BLaER1 treated with 17β-estradiol and CSF1 and Interleukin-3, amounts not matched to agents 10 nM and 100 nM (cell line): ENCODE measurements around the gene FLG2.

Experiments
- H3K27ac ChIP-seq, 11 experiments: shearing (Covaris generic); formaldehyde crosslinking; 2 replicates each; pipeline ENCODE4 v1.8.1; 2022
- H3K27me3 ChIP-seq, 11 experiments: shearing (Covaris generic); formaldehyde crosslinking; 2 replicates each; pipeline ENCODE4 v1.8.1; 2022
- H3K36me3 ChIP-seq, 11 experiments: shearing (Covaris generic); formaldehyde crosslinking; 2 replicates each; pipeline ENCODE4 v1.8.1; 2022
- H3K4me1 ChIP-seq, 10 experiments: shearing (Covaris generic); formaldehyde crosslinking; 2 replicates each; pipeline ENCODE4 v1.8.1; 2022
- H3K4me2 ChIP-seq, 11 experiments: shearing (Covaris generic); formaldehyde crosslinking; 2 replicates each; pipeline ENCODE4 v1.8.1; 2022
- H3K4me3 ChIP-seq, 10 experiments: shearing (Covaris generic); formaldehyde crosslinking; 2 replicates each; pipeline ENCODE4 v1.8.1; 2022
- H3K9ac ChIP-seq, 11 experiments: shearing (Covaris generic); formaldehyde crosslinking; 2 replicates each; pipeline ENCODE4 v1.8.1; 2022
- H3K9me3 ChIP-seq, 11 experiments: shearing (Covaris generic); formaldehyde crosslinking; replicated peaks in 1 of 11; 2 replicates each; pipeline ENCODE4 v1.8.1; 2022
- H4K20me1 ChIP-seq, 11 experiments: shearing (Covaris generic); formaldehyde crosslinking; 2 replicates each; pipeline ENCODE4 v1.8.1; 2022
- Cebpa-rat ChIP-seq, 11 experiments: shearing (Covaris generic); IDR thresholded peaks; 2 replicates each; pipeline ENCODE4 v1.8.1; 2022

FLG2 gene

GRCh38 chr1:152359906-152360305 lies at the start of gene FLG2:
Gene FLG2 (minus strand): TSS chr1:152360006. CDS start chr1:152358884, 1,122 bp downstream.
- Histone ChIP-seq H4K20me1 (no peaks in the 10 kb centered on the region), H3K27me3 (no peaks in the 10 kb centered on the region), H3K36me3 (no peaks in the 10 kb centered on the region), H3K27ac (no peak within 1 kb of the TSS), H3K4me2 (no peak within 1 kb of the TSS), H3K9me3 (peaks cover 5 to 21% (median 10%) of the 10 kb centered on the region in 11 experiments; a peak in 15 of 22 replicates), H3K4me1 (no peaks in the 10 kb centered on the region), H3K9ac (no peak within 1 kb of the TSS), H3K4me3 (no peak within 1 kb of the TSS)
- TF ChIP-seq Cebpa-rat (IDR thresholded peaks at IDR 0.05), result no peak

GRCh38 chr1:152408664-152409063 lies 48.9 kb upstream of the FLG2 start:
- Histone ChIP-seq H3K4me2 (no peak overlapping the region), H3K9ac (no peak overlapping the region), H4K20me1 (no peaks in the 10 kb centered on the region), H3K9me3 (no peaks in the 10 kb centered on the region), H3K27me3 (no peaks in the 10 kb centered on the region), H3K4me1 (peaks cover 0 to 16% (median 10%) of the 10 kb centered on the region in 10 experiments; a peak in 12 of 20 replicates), H3K36me3 (no peaks in the 10 kb centered on the region), H3K4me3 (no peak overlapping the region), H3K27ac (no peak overlapping the region)
- no peak for TF ChIP-seq Cebpa-rat (IDR thresholded peaks at IDR 0.05)

GRCh38 chr1:152398812-152399698 lies 39.2 kb upstream of the FLG2 start:
- H3K9me3 ChIP-seq, result peaks cover 0 to 17% (median 6%) of the 10 kb centered on the region in 11 experiments; a peak in 8 of 22 replicates
- H3K4me3 ChIP-seq, result no peak overlapping the region
- no peaks in the 10 kb centered on the region for H3K4me1 ChIP-seq
- no peaks in the 10 kb centered on the region for H3K36me3 ChIP-seq
- H3K4me2 ChIP-seq, result no peak overlapping the region
- no peak overlapping the region for H3K9ac ChIP-seq
- no peak for TF ChIP-seq Cebpa-rat (IDR thresholded peaks at IDR 0.05)
- no peaks in the 10 kb centered on the region for H4K20me1 ChIP-seq
- no peaks in the 10 kb centered on the region for H3K27me3 ChIP-seq
- no peak overlapping the region for H3K27ac ChIP-seq

- Histone ChIP-seq H3K36me3 (no peaks in the 10 kb centered on the region), H3K9me3 (peaks cover 0 to 17% (median 6%) of the 10 kb centered on the region in 11 experiments; a peak in 8 of 22 replicates), H3K4me1 (no peaks in the 10 kb centered on the region), H3K9ac (no peak overlapping the region), H3K4me2 (no peak overlapping the region), H3K4me3 (no peak overlapping the region), H3K27me3 (no peaks in the 10 kb centered on the region), H4K20me1 (no peaks in the 10 kb centered on the region), H3K27ac (no peak overlapping the region)
- no peak for TF ChIP-seq Cebpa-rat (IDR thresholded peaks at IDR 0.05)
These were observed 37.7 kb upstream of the FLG2 start for GRCh38 chr1:152397474-152397873.

- Histone ChIP-seq H3K4me3 (no peak overlapping the region), H3K27ac (no peak overlapping the region), H3K9me3 (peaks cover 0 to 17% (median 6%) of the 10 kb centered on the region in 11 experiments; a peak in 8 of 22 replicates), H3K27me3 (no peaks in the 10 kb centered on the region), H3K36me3 (no peaks in the 10 kb centered on the region), H4K20me1 (no peaks in the 10 kb centered on the region), H3K4me1 (no peaks in the 10 kb centered on the region), H3K9ac (no peak overlapping the region), H3K4me2 (no peak overlapping the region)
- no peak for TF ChIP-seq Cebpa-rat (IDR thresholded peaks at IDR 0.05)
These were observed 34.3 kb upstream of the FLG2 start for GRCh38 chr1:152394151-152394550.

- H3K4me2 ChIP-seq, result no peak overlapping the region
- H3K27me3 ChIP-seq, result no peaks in the 10 kb centered on the region
- no peak for TF ChIP-seq Cebpa-rat (IDR thresholded peaks at IDR 0.05)
- H3K36me3 ChIP-seq, result no peaks in the 10 kb centered on the region
- H3K4me1 ChIP-seq, result no peaks in the 10 kb centered on the region
- H3K9ac ChIP-seq, result no peak overlapping the region
- H3K9me3 ChIP-seq, result peaks cover 0 to 17% (median 6%) of the 10 kb centered on the region in 11 experiments; a peak in 8 of 22 replicates
- no peak overlapping the region for H3K27ac ChIP-seq
- H4K20me1 ChIP-seq, result no peaks in the 10 kb centered on the region
- no peak overlapping the region for H3K4me3 ChIP-seq
These were observed 33.1 kb upstream of the FLG2 start for GRCh38 chr1:152392909-152393308.

GRCh38 chr1:152388889-152389288 lies 29.1 kb upstream of the FLG2 start:
- H3K36me3 ChIP-seq, result no peaks in the 10 kb centered on the region
- no peak overlapping the region for H3K4me3 ChIP-seq
- no peak overlapping the region for H3K27ac ChIP-seq
- TF ChIP-seq Cebpa-rat (IDR thresholded peaks at IDR 0.05), result peak; percentile 54 to 94 (median 77); a peak in 20 of 22 replicates
- no peaks in the 10 kb centered on the region for H4K20me1 ChIP-seq
- no peaks in the 10 kb centered on the region for H3K27me3 ChIP-seq
- H3K4me2 ChIP-seq, result no peak overlapping the region
- no peaks in the 10 kb centered on the region for H3K4me1 ChIP-seq
- no peaks in the 10 kb centered on the region for H3K9me3 ChIP-seq
- H3K9ac ChIP-seq, result no peak overlapping the region

- Histone ChIP-seq H3K4me1 (no peaks in the 10 kb centered on the region), H3K4me2 (no peak overlapping the region), H3K9ac (no peak overlapping the region), H3K27ac (no peak overlapping the region), H3K4me3 (no peak overlapping the region), H3K36me3 (no peaks in the 10 kb centered on the region), H3K27me3 (no peaks in the 10 kb centered on the region), H4K20me1 (no peaks in the 10 kb centered on the region), H3K9me3 (no peaks in the 10 kb centered on the region)
- no peak for TF ChIP-seq Cebpa-rat (IDR thresholded peaks at IDR 0.05)
These were observed 27.1 kb upstream of the FLG2 start for GRCh38 chr1:152386940-152387339.

GRCh38 chr1:152380932-152381331 lies 21.1 kb upstream of the FLG2 start:
- no peaks in the 10 kb centered on the region for H3K4me1 ChIP-seq
- H3K4me3 ChIP-seq, result no peak overlapping the region
- no peaks in the 10 kb centered on the region for H3K27me3 ChIP-seq
- no peak overlapping the region for H3K4me2 ChIP-seq
- H3K27ac ChIP-seq, result no peak overlapping the region
- no peaks in the 10 kb centered on the region for H3K9me3 ChIP-seq
- H3K9ac ChIP-seq, result no peak overlapping the region
- H3K36me3 ChIP-seq, result no peaks in the 10 kb centered on the region
- H4K20me1 ChIP-seq, result no peaks in the 10 kb centered on the region
- no peak for TF ChIP-seq Cebpa-rat (IDR thresholded peaks at IDR 0.05)

- H3K9ac ChIP-seq, result no peak overlapping the region
- H3K27me3 ChIP-seq, result no peaks in the 10 kb centered on the region
- H3K9me3 ChIP-seq, result peaks cover 2 to 8% (median 7%) of the 10 kb centered on the region in 11 experiments; a peak in 13 of 22 replicates
These were observed 14.6 kb upstream of the FLG2 start for GRCh38 chr1:152374451-152374850.

More at GRCh38 chr1:152374451-152374850, 14.6 kb upstream of the FLG2 start:
- H3K36me3 ChIP-seq, result no peaks in the 10 kb centered on the region
- H3K4me2 ChIP-seq, result no peak overlapping the region
- no peaks in the 10 kb centered on the region for H3K4me1 ChIP-seq
- no peak for TF ChIP-seq Cebpa-rat (IDR thresholded peaks at IDR 0.05)
- no peak overlapping the region for H3K4me3 ChIP-seq
- H3K27ac ChIP-seq, result no peak overlapping the region
- no peaks in the 10 kb centered on the region for H4K20me1 ChIP-seq
